ENCODE data around the gene GDPD4.

Gene GDPD4

GRCh38 chr11:77205467-77206263 is 95.8 kb downstream of the GDPD4 start:
- no peaks in the 10 kb centered on the region for H3K9me2 ChIP-seq (replicated peaks; ENCODE audit: low read depth, low read length)

GRCh38 chr11:77204754-77205466 is 96.6 kb downstream of the GDPD4 start:
- H3K27me3 ChIP-seq (ENCODE audit: insufficient read depth, low read length, poor library complexity, severe bottlenecking) = no peaks in the 10 kb centered on the region
- H4K20me1 ChIP-seq (ENCODE audit: insufficient read depth, low read length, poor library complexity, severe bottlenecking) = no peaks in the 10 kb centered on the region
- H3K9me3 ChIP-seq (ENCODE audit: insufficient read depth, low read depth, low read length) = no peaks in the 10 kb centered on the region
- H3F3A ChIP-seq (ENCODE audit: low read depth) = no peaks in the 10 kb centered on the region
- no peak for TF ChIP-seq EZH2phosphoT487 (IDR thresholded peaks at IDR 0.05; ENCODE audit: borderline replicate concordance)
- TF ChIP-seq, protein P1, sequence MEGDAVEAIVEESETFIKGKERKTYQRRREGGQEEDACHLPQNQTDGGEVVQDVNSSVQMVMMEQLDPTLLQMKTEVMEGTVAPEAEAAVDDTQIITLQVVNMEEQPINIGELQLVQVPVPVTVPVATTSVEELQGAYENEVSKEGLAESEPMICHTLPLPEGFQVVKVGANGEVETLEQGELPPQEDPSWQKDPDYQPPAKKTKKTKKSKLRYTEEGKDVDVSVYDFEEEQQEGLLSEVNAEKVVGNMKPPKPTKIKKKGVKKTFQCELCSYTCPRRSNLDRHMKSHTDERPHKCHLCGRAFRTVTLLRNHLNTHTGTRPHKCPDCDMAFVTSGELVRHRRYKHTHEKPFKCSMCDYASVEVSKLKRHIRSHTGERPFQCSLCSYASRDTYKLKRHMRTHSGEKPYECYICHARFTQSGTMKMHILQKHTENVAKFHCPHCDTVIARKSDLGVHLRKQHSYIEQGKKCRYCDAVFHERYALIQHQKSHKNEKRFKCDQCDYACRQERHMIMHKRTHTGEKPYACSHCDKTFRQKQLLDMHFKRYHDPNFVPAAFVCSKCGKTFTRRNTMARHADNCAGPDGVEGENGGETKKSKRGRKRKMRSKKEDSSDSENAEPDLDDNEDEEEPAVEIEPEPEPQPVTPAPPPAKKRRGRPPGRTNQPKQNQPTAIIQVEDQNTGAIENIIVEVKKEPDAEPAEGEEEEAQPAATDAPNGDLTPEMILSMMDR (conservative IDR thresholded peaks at IDR 0.05; ENCODE audit: low read length) = no peak
- H3K36me3 ChIP-seq (ENCODE audit: insufficient read depth, low read length) = no peaks in the 10 kb centered on the region
- H3K79me2 ChIP-seq (ENCODE audit: insufficient read depth, low read length) = no peaks in the 10 kb centered on the region
- H3K4me3 ChIP-seq (ENCODE audit: low read length, poor library complexity, severe bottlenecking) = no peak overlapping the region
- no peak overlapping the region for H2AFZ ChIP-seq (ENCODE audit: low read length)
- peaks cover 3% of the 10 kb centered on the region for H3K4me1 ChIP-seq (ENCODE audit: insufficient read depth, low read length, poor library complexity, severe bottlenecking)
- no peak overlapping the region for H3K9ac ChIP-seq (ENCODE audit: low read depth, low read length, poor library complexity, severe bottlenecking)
- H3K4me2 ChIP-seq (ENCODE audit: low read depth, low read length, poor library complexity, severe bottlenecking) = no peak overlapping the region
- H3K9me2 ChIP-seq (replicated peaks; ENCODE audit: low read depth, low read length) = no peaks in the 10 kb centered on the region

More at GRCh38 chr11:77205467-77206263, 95.8 kb downstream of the GDPD4 start:
- peaks cover 3% of the 10 kb centered on the region for H3K4me1 ChIP-seq (ENCODE audit: insufficient read depth, low read length, poor library complexity, severe bottlenecking)
- no peak overlapping the region for H2AFZ ChIP-seq (ENCODE audit: low read length)
- H3K9ac ChIP-seq (ENCODE audit: low read depth, low read length, poor library complexity, severe bottlenecking) = no peak overlapping the region
- TF ChIP-seq, protein P1 (conservative IDR thresholded peaks at IDR 0.05; ENCODE audit: low read length) = no peak
- no peak for TF ChIP-seq EZH2phosphoT487 (IDR thresholded peaks at IDR 0.05; ENCODE audit: borderline replicate concordance)
- no peak overlapping the region for H3K4me3 ChIP-seq (ENCODE audit: low read length, poor library complexity, severe bottlenecking)
- H3K9me3 ChIP-seq (ENCODE audit: insufficient read depth, low read depth, low read length) = no peaks in the 10 kb centered on the region
- H3K27me3 ChIP-seq (ENCODE audit: insufficient read depth, low read length, poor library complexity, severe bottlenecking) = no peaks in the 10 kb centered on the region
- no peaks in the 10 kb centered on the region for H3K36me3 ChIP-seq (ENCODE audit: insufficient read depth, low read length)
- no peak overlapping the region for H3K4me2 ChIP-seq (ENCODE audit: low read depth, low read length, poor library complexity, severe bottlenecking)
- no peaks in the 10 kb centered on the region for H3K79me2 ChIP-seq (ENCODE audit: insufficient read depth, low read length)
- no peaks in the 10 kb centered on the region for H3F3A ChIP-seq (ENCODE audit: low read depth)
- no peaks in the 10 kb centered on the region for H4K20me1 ChIP-seq (ENCODE audit: insufficient read depth, low read length, poor library complexity, severe bottlenecking)

DNA sequence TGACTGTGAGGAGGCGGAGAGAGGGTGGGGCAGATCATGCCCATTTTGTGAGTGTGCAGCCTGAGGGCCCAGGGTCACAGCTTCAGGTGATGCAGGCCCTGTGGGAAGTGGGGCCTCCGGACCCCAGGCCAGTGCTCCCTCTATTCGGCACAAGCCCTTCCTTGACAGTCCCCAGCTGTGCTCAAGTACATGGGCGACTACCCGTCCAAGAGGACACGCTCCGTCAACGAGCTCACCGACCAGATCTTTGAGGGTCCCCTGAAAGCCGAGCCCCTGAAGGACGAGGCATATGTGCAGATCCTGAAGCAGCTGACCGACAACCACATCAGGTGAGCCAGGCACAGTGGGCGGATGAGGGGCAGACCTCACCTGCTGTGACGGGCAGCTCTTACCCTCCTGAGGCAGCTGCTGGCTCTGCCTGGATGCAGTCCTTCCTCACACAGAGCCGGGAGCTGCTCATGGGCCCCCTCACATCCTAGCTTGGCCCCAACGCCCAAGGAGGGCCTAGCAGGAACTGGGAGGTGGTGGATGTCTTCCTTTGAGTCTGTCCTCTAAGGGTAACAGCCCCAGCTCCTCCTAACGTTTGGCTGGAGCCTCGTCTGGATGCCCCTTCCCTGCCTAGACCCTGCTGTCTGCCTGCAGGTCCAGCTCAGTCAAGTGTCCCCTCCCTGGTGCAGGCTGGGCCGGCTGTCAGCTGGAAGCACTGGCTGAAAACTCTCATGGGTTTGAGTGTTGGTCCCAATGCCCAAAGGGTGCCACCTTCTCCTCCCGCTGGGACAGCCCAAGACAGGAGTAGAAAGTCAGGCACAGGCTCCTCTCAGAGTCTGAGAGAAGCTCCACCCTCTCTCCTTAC is 97.4 kb downstream of the GDPD4 start:
- H3K79me2 ChIP-seq (ENCODE audit: insufficient read depth, low read length) = no peaks in the 10 kb centered on the region
- H3F3A ChIP-seq (ENCODE audit: low read depth) = no peaks in the 10 kb centered on the region
- TF ChIP-seq, protein P1 (conservative IDR thresholded peaks at IDR 0.05; ENCODE audit: low read length) = no peak
- TF ChIP-seq EZH2phosphoT487 (IDR thresholded peaks at IDR 0.05; ENCODE audit: borderline replicate concordance) = no peak
- no peaks in the 10 kb centered on the region for H3K9me2 ChIP-seq (replicated peaks; ENCODE audit: low read depth, low read length)
- H3K27me3 ChIP-seq (ENCODE audit: insufficient read depth, low read length, poor library complexity, severe bottlenecking) = no peaks in the 10 kb centered on the region
- H3K4me1 ChIP-seq (ENCODE audit: insufficient read depth, low read length, poor library complexity, severe bottlenecking) = peaks cover 3% of the 10 kb centered on the region
- no peak overlapping the region for H3K9ac ChIP-seq (ENCODE audit: low read depth, low read length, poor library complexity, severe bottlenecking)
- H3K4me2 ChIP-seq (ENCODE audit: low read depth, low read length, poor library complexity, severe bottlenecking) = no peak overlapping the region
- no peak overlapping the region for H3K4me3 ChIP-seq (ENCODE audit: low read length, poor library complexity, severe bottlenecking)
- no peak overlapping the region for H2AFZ ChIP-seq (ENCODE audit: low read length)
- no peaks in the 10 kb centered on the region for H4K20me1 ChIP-seq (ENCODE audit: insufficient read depth, low read length, poor library complexity, severe bottlenecking)
- H3K9me3 ChIP-seq (ENCODE audit: insufficient read depth, low read depth, low read length) = no peaks in the 10 kb centered on the region
- no peaks in the 10 kb centered on the region for H3K36me3 ChIP-seq (ENCODE audit: insufficient read depth, low read length)
